ENCODE measurements around the gene MTX1. TPM values are rescaled to one million over a fixed set of nuclear protein-coding genes. Genes with fewer than 3 reads are reported as not detected.

MTX1 gene
- total RNA-seq, 1 donor: 42.7 TPM

DNA sequence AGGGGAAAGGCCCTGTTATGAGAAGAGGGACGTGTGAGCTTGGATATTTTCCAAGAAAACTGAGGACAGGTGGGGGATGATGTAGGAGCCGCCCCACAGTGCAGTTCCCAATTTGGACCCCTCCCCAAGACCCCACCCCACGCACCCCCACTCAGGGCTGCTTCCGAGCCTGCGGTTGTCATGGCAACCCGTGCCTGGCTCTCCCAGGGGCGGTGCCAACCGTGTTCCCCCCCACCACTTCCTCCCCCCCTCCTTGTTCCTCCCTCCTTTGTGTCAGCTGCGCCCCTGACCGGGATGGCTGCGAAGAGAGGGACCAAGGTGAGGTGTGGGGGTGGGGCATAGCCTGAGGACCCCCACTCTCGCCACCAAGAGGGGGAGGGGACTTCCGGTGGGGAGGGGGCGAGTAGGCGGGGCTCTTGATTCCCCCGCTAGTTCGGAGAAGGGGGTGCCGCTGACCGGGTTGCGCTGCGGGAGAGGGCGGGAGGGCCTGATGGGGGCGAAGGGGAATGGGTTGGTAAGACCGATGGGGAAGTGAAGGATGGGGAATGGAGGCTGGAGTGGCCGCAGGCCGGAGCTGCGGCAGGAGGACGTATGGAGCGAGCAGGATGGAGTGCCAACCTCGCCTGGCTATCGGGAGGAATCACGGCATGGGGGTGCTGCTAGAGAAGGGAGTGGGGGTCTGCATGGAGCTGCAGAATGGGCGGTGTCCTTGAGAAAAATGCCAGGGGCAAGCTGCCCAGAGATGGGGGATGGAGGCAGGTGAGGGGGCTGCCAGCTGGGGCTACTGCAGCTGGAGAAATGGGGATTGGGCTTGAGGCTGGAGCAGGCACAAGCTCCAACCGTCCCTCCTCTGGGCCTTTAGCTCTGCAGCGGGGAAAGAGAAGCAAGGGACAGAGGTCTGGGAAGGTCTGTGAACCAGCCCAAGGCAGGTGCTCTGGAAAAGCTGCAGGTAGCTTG, 33.9 kb upstream of the MTX1 start:
- Histone ChIP-seq H3K36me3 (ENCODE audit: insufficient read depth, low read length) (peaks cover 14% of the 10 kb centered on the region), H3K4me3 (ENCODE audit: insufficient read depth, low read length) (peak overlapping the region; percentile 87), H3K79me2 (ENCODE audit: insufficient read depth, low read length) (peaks cover 22% of the 10 kb centered on the region), H3K27me3 (ENCODE audit: insufficient read depth, low read length) (no peaks in the 10 kb centered on the region), H3K27ac (ENCODE audit: low read depth, low read length) (no peak overlapping the region), H2AFZ (ENCODE audit: low read length) (peak overlapping the region; percentile 88), H3K4me2 (ENCODE audit: insufficient read depth, low read length) (peak overlapping the region; percentile 89), H3K4me1 (ENCODE audit: insufficient read depth, low read length) (peaks cover 17% of the 10 kb centered on the region), H3K9me3 (ENCODE audit: low read depth, low read length) (no peaks in the 10 kb centered on the region), H4K20me1 (ENCODE audit: insufficient read depth, low read length) (peaks cover 4% of the 10 kb centered on the region)
- TF ChIP-seq, protein P1, sequence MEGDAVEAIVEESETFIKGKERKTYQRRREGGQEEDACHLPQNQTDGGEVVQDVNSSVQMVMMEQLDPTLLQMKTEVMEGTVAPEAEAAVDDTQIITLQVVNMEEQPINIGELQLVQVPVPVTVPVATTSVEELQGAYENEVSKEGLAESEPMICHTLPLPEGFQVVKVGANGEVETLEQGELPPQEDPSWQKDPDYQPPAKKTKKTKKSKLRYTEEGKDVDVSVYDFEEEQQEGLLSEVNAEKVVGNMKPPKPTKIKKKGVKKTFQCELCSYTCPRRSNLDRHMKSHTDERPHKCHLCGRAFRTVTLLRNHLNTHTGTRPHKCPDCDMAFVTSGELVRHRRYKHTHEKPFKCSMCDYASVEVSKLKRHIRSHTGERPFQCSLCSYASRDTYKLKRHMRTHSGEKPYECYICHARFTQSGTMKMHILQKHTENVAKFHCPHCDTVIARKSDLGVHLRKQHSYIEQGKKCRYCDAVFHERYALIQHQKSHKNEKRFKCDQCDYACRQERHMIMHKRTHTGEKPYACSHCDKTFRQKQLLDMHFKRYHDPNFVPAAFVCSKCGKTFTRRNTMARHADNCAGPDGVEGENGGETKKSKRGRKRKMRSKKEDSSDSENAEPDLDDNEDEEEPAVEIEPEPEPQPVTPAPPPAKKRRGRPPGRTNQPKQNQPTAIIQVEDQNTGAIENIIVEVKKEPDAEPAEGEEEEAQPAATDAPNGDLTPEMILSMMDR (IDR thresholded peaks at IDR 0.05; ENCODE audit: extremely low read depth, low read depth, low read length): no peak
- DNase-seq (ENCODE audit: insufficient read length, low spot score, missing footprints): peak; percentile 89

- Histone ChIP-seq H3K27me3 (ENCODE audit: insufficient read depth, low read length) (no peaks in the 10 kb centered on the region), H3K4me3 (ENCODE audit: insufficient read depth, low read length) (no peak overlapping the region), H3K4me1 (ENCODE audit: insufficient read depth, low read length) (peaks cover 17% of the 10 kb centered on the region), H3K27ac (ENCODE audit: low read depth, low read length) (no peak overlapping the region), H3K36me3 (ENCODE audit: insufficient read depth, low read length) (peaks cover 7% of the 10 kb centered on the region), H3K9me3 (ENCODE audit: low read depth, low read length) (no peaks in the 10 kb centered on the region), H3K4me2 (ENCODE audit: insufficient read depth, low read length) (no peak overlapping the region), H2AFZ (ENCODE audit: low read length) (no peak overlapping the region), H3K79me2 (ENCODE audit: insufficient read depth, low read length) (peaks cover 22% of the 10 kb centered on the region), H4K20me1 (ENCODE audit: insufficient read depth, low read length) (peaks cover 4% of the 10 kb centered on the region)
- TF ChIP-seq, protein P1 (IDR thresholded peaks at IDR 0.05; ENCODE audit: extremely low read depth, low read depth, low read length): no peak
- DNase-seq (ENCODE audit: insufficient read length, low spot score, missing footprints): peak; percentile 58
These were observed 33.1 kb upstream of the MTX1 start for GRCh38 chr1:155175281-155175926.

DNA sequence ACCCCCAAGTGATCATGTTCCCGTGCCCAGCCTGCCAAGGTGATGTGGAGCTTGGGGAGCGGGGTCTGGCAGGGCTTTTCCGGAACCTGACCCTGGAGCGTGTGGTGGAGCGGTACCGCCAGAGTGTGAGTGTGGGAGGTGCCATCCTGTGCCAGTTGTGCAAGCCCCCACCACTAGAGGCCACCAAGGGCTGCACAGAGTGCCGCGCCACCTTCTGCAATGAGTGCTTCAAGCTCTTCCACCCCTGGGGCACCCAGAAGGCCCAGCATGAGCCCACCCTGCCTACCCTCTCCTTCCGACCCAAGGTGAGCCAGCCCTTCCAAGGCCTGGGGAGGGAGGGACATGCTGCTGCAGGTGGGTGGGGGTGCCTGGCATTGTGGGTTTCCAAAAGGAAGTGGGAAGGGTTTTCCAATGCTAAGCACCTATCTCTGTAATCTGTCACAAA, 32.5 kb upstream of the MTX1 start:
- peaks cover 1% of the 10 kb centered on the region for H3K36me3 ChIP-seq (ENCODE audit: insufficient read depth, low read length)
- H3K4me1 ChIP-seq (ENCODE audit: insufficient read depth, low read length): peaks cover 17% of the 10 kb centered on the region
- H3K27me3 ChIP-seq (ENCODE audit: insufficient read depth, low read length): no peaks in the 10 kb centered on the region
- no peaks in the 10 kb centered on the region for H3K9me3 ChIP-seq (ENCODE audit: low read depth, low read length)
- H3K27ac ChIP-seq (ENCODE audit: low read depth, low read length): no peak overlapping the region
- peaks cover 19% of the 10 kb centered on the region for H3K79me2 ChIP-seq (ENCODE audit: insufficient read depth, low read length)
- DNase-seq (ENCODE audit: insufficient read length, low spot score, missing footprints): peak; percentile 73
- H3K4me3 ChIP-seq (ENCODE audit: insufficient read depth, low read length): no peak overlapping the region
- TF ChIP-seq, protein P1 (IDR thresholded peaks at IDR 0.05; ENCODE audit: extremely low read depth, low read depth, low read length): no peak
- peaks cover under 1% of the 10 kb centered on the region for H4K20me1 ChIP-seq (ENCODE audit: insufficient read depth, low read length)
- H3K4me2 ChIP-seq (ENCODE audit: insufficient read depth, low read length): no peak overlapping the region
- no peak overlapping the region for H2AFZ ChIP-seq (ENCODE audit: low read length)

Data from osteoblast (primary cell).